IMR-90 (cell line): ENCODE results near the gene KDM5B. TPM values are rescaled to one million over a fixed set of nuclear protein-coding genes. Genes with fewer than 3 reads are reported as not detected.

Experiments
- ATAC-seq: fragments of 200-7000 bp; cut with Tn5 transposase; 2 replicates; pipeline ENCODE4 v1.9.1; 2020; ENCODE audit warnings: low read depth, mild to moderate bottlenecking, moderate library complexity
- BruUV-seq: library from RNA; stranded (reverse); fragments of 400-500 nt; replicated peaks from 2 replicates; lab custom pipeline; 2021; lab: Mats Ljungman, UMichigan
- CTCF ChIA-PET: fragments of 300-600 bp; formaldehyde crosslinking; extraction: SDS; loops from one replicate; lab custom pipeline; 2021; ENCODE audit warnings: antibody characterized with exemption; lab: Yijun Ruan, JAX
- POLR2A ChIA-PET: fragments of 300-600 bp; sonication (Branson Sonifier 250); formaldehyde crosslinking; loops from one replicate; lab custom pipeline; 2022; ENCODE audit warnings: antibody characterized with exemption; ENCODE audit not compliant: unreplicated experiment; lab: Charles Lee
- DNase-seq: peaks from one replicate; pipeline ENCODE4 v3.0.0; 2013
- H2AFZ ChIP-seq: replicated peaks from 2 replicates; pipeline ENCODE3; 2013; ENCODE audit warnings: low read length, mild to moderate bottlenecking; ENCODE audit not compliant: poor library complexity
- H2AK5ac ChIP-seq: 2 replicates; pipeline ENCODE4 v1.6.1; 2013; ENCODE audit warnings: low read depth, low read length, inconsistent platforms
- H2AK9ac ChIP-seq: replicated peaks from 2 replicates; pipeline ENCODE3; 2013; ENCODE audit warnings: mild to moderate bottlenecking, low read depth, low read length, moderate library complexity; ENCODE audit not compliant: poor library complexity
- H2BK120ac ChIP-seq: 2 replicates; pipeline ENCODE4 v1.6.1; 2013; ENCODE audit warnings: low read depth, low read length, inconsistent platforms
- H2BK15ac ChIP-seq: 3 replicates; pipeline ENCODE4 v1.6.1; 2013; ENCODE audit warnings: low read depth, low read length, inconsistent platforms
- H2BK20ac ChIP-seq: 2 replicates; pipeline ENCODE4 v1.6.1; 2013; ENCODE audit warnings: low read depth, mild to moderate bottlenecking, inconsistent platforms, low read length, moderate library complexity
- H2BK5ac ChIP-seq: 2 replicates; pipeline ENCODE4 v1.6.1; 2013; ENCODE audit warnings: mild to moderate bottlenecking, low read depth, low read length, inconsistent platforms; ENCODE audit not compliant: poor library complexity, severe bottlenecking
- H3K14ac ChIP-seq: replicated peaks from 2 replicates; pipeline ENCODE4 v1.6.1; 2013; ENCODE audit warnings: low read depth, low read length, inconsistent platforms
- H3K18ac ChIP-seq: 2 replicates; pipeline ENCODE4 v1.6.1; 2013; ENCODE audit warnings: low read depth, low read length, control low read depth
- H3K23ac ChIP-seq: 2 replicates; pipeline ENCODE4 v1.6.1; 2013; ENCODE audit warnings: low read depth, low read length, inconsistent platforms
- H3K27ac ChIP-seq: 2 replicates; pipeline ENCODE4 v1.5.1; 2013; ENCODE audit warnings: mild to moderate bottlenecking, control low read depth, low read length; ENCODE audit not compliant: insufficient read depth
- H3K27me3 ChIP-seq: 2 replicates; pipeline ENCODE4 v1.6.1; 2013; ENCODE audit warnings: low read length; ENCODE audit not compliant: control insufficient read depth, insufficient read depth
- H3K36me3 ChIP-seq: 2 replicates; pipeline ENCODE4 v1.6.1; 2013; ENCODE audit warnings: low read length, mixed read lengths; ENCODE audit not compliant: control insufficient read depth, insufficient read depth
- H3K4ac ChIP-seq: 2 replicates; pipeline ENCODE4 v1.6.1; 2013; ENCODE audit warnings: low read depth, low read length, inconsistent platforms
- H3K4me1 ChIP-seq: 2 replicates; pipeline ENCODE4 v1.6.1; 2013; ENCODE audit warnings: low read length, mixed read lengths; ENCODE audit not compliant: control insufficient read depth, insufficient read depth
- H3K4me2 ChIP-seq: 2 replicates; pipeline ENCODE4 v1.6.1; 2013; ENCODE audit warnings: low read depth, mild to moderate bottlenecking, control low read depth, low read length, moderate library complexity
- H3K4me3 ChIP-seq: 2 replicates; pipeline ENCODE4 v1.5.1; 2013; ENCODE audit warnings: low read depth, mild to moderate bottlenecking, control low read depth, low read length, moderate library complexity; ENCODE audit not compliant: insufficient read depth
- H3K56ac ChIP-seq: 2 replicates; pipeline ENCODE4 v1.6.1; 2013; ENCODE audit warnings: low read length, inconsistent platforms; ENCODE audit not compliant: insufficient read depth; ENCODE audit errors: extremely low read depth
- H3K79me1 ChIP-seq, 2 experiments: 2 replicates each; pipeline ENCODE4 v1.6.1; 2013; ENCODE audit warnings: low read length in 2 of 2, inconsistent platforms in 1 of 2, low read depth in 1 of 2
- H3K9ac ChIP-seq: 2 replicates; pipeline ENCODE4 v1.6.1; 2013; ENCODE audit warnings: low read depth, low read length, control low read depth
- H3K9me1 ChIP-seq: 2 replicates; pipeline ENCODE4 v1.6.1; 2013; ENCODE audit warnings: low read length, inconsistent platforms; ENCODE audit not compliant: insufficient read depth
- H3K9me3 ChIP-seq: 2 replicates; pipeline ENCODE4 v1.6.1; 2013; ENCODE audit warnings: low read length; ENCODE audit not compliant: control insufficient read depth, insufficient read depth
- H4K20me1 ChIP-seq: 2 replicates; pipeline ENCODE4 v1.6.1; 2013; ENCODE audit warnings: low read length, inconsistent platforms; ENCODE audit not compliant: insufficient read depth
- H4K5ac ChIP-seq: 2 replicates; pipeline ENCODE4 v1.6.1; 2013; ENCODE audit warnings: mild to moderate bottlenecking, low read depth, low read length, control low read depth
- H4K8ac ChIP-seq, 2 experiments: 2 replicates each; pipeline ENCODE4 v1.6.1; 2013; ENCODE audit warnings: low read depth in 2 of 2, low read length in 2 of 2, control low read depth in 1 of 2, inconsistent platforms in 1 of 2
- H4K91ac ChIP-seq: 2 replicates; pipeline ENCODE4 v1.6.1; 2013; ENCODE audit warnings: low read depth, low read length, inconsistent platforms; ENCODE audit not compliant: insufficient read depth
- BHLHE40 ChIP-seq: fragments of 150-350 bp; IDR thresholded peaks from 2 replicates; pipeline ENCODE4 v1.6.1; 2016; ENCODE audit warnings: mild to moderate bottlenecking, low read depth, low read length
- CEBPB ChIP-seq: IDR thresholded peaks from 2 replicates; pipeline ENCODE4 v1.6.1; 2012; ENCODE audit warnings: low read depth, low read length, improper control_type of control experiment
- CHD1 ChIP-seq: IDR thresholded peaks from 2 replicates; pipeline ENCODE4 v1.6.1; 2012; ENCODE audit warnings: low read depth, low read length, improper control_type of control experiment
- FOS ChIP-seq: fragments of 150-350 bp; IDR thresholded peaks from 2 replicates; pipeline ENCODE4 v1.6.1; 2016; ENCODE audit warnings: low read depth, low read length
- MAFK ChIP-seq: IDR thresholded peaks from 2 replicates; pipeline ENCODE4 v1.6.1; 2012; ENCODE audit warnings: low read depth, low read length, improper control_type of control experiment
- MAZ ChIP-seq: IDR thresholded peaks from 2 replicates; pipeline ENCODE4 v1.6.1; 2012; ENCODE audit warnings: low read depth, mild to moderate bottlenecking, low read length, improper control_type of control experiment, moderate library complexity, borderline replicate concordance
- MXI1 ChIP-seq: IDR thresholded peaks from 2 replicates; pipeline ENCODE4 v1.6.1; 2012; ENCODE audit warnings: low read depth, mild to moderate bottlenecking, low read length, moderate library complexity, borderline replicate concordance
- POLR2A ChIP-seq: IDR thresholded peaks from 2 replicates; pipeline ENCODE4 v1.6.1; 2012; ENCODE audit warnings: mild to moderate bottlenecking, low read depth, low read length
- RAD21 ChIP-seq: IDR thresholded peaks from 2 replicates; pipeline ENCODE4 v1.6.1; 2012; ENCODE audit warnings: low read length, improper control_type of control experiment
- RCOR1 ChIP-seq: IDR thresholded peaks from 2 replicates; pipeline ENCODE4 v1.6.1; 2012; ENCODE audit warnings: mild to moderate bottlenecking, low read length, improper control_type of control experiment; ENCODE audit not compliant: insufficient replicate concordance
- SMC3 ChIP-seq: fragments of 150-350 bp; IDR thresholded peaks from 2 replicates; pipeline ENCODE4 v1.6.1; 2016; ENCODE audit warnings: low read depth, mild to moderate bottlenecking, antibody characterized with exemption, low read length, moderate library complexity
- WGBS, 2 experiments: methylation state at CpG; one replicate each; pipeline versions ENCODE4 v1.1.5 to v1.1.7; 2013; ENCODE audit warnings: missing lambda C conversion rate in 2 of 2; ENCODE audit not compliant: insufficient read length in 1 of 2; ENCODE audit errors: extremely low coverage in 2 of 2; 5-methylcytosine and 5-hydroxymethylcytosine counted together
- dilution Hi-C: fragments of 300-500 bp; cut with HindIII; formaldehyde crosslinking; loops from one replicate; pipeline ENCODE4 v1.14.3; 2018; ENCODE audit warnings: low sequenced_read_pairs; ENCODE audit not compliant: unreplicated experiment
- in situ Hi-C: fragments of 300-500 bp; cut with MboI; formaldehyde crosslinking; loops from 3 replicates; pipeline ENCODE4 v1.14.3; 2019; ENCODE audit warnings: low sequenced_read_pairs, inconsistent platforms, mixed read lengths
- intact Hi-C: fragments of 100-400 bp; cut with micrococcal nuclease; formaldehyde crosslinking; loops from 2 replicates; pipeline ENCODE4 v1.10.0; 2022
- polyA plus RNA-seq, 3 experiments: library from polyadenylated mRNA; depleted of rRNA; stranded (reverse); fragments of >200 nt; gene quantifications; 2 replicates each; pipeline ENCODE4 v1.2.3, GENCODE V29; 2012; ENCODE audit warnings: low replicate concordance in 1 of 3
- total RNA-seq: library from RNA; depleted of rRNA; stranded (reverse); fragments of >200 nt; gene quantifications from 2 replicates; pipeline ENCODE4 v1.2.3, GENCODE V29; 2012
- TF ChIP-seq, protein P1 (sequence below): fragments of 150-350 bp; IDR thresholded peaks from 2 replicates; pipeline ENCODE4 v1.6.1; 2017; ENCODE audit warnings: mild to moderate bottlenecking, antibody characterized with exemption, low read length, low read depth

The KDM5B gene
- total and polyA plus RNA-seq, 2 of the 4 experiments (the other 2 are of a cell fraction), result 28.8 to 82.1 TPM

DNA sequence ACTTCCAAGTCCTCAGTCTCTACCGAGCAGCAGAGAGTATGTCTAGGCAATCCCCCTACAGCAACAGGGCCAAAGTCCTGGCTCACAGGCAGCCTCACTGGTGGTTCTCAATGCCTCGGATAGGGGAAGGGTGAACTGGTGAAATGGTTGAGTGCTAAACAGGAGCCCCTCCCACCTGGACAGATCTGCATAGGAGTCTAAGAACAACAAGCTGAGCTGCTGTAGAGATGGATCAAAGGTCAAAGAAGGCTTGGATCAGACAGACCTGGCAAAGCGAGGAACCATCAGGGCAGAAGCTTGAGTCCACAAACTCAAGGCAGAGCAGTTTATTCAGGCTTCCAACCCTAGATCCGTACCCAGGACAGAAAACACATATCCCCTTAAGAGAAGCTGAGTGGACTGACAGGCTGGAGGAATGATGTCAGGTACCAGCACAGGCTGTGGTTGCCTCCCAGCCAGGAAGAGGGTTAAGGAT, 49.0 kb upstream of the KDM5B start:
- intact Hi-C loops (no loop called here), dilution Hi-C loops (no loop called here), in situ Hi-C loops (no loop called here)
- H3K14ac ChIP-seq, result no peak overlapping the region
- H2BK5ac ChIP-seq, result no peak overlapping the region
- no peak overlapping the region for H3K4me2 ChIP-seq
- 0 out of 2 replicates have a peak, but pooled peaks cover 4% of the 10 kb centered on the region for H3K9me1 ChIP-seq
- WGBS, 2 experiments, result no CpG with 5 or more reads among the region's 4 CpGs
- no peak overlapping the region for H3K23ac ChIP-seq
- no peak for ATAC-seq
- H3K9me3 ChIP-seq, result no peaks in the 10 kb centered on the region
- no peak for DNase-seq
- H2BK20ac ChIP-seq, result no peak overlapping the region
- H2AFZ ChIP-seq, result no peak overlapping the region
- H3K4ac ChIP-seq, result no peak overlapping the region
- TF ChIP-seq POLR2A (no peak), MAFK (no peak), RAD21 (no peak), MAZ (no peak), MXI1 (no peak), CEBPB (no peak), SMC3 (no peak), CHD1 (no peak), RCOR1 (no peak), FOS (no peak), BHLHE40 (no peak)
- TF ChIP-seq, protein P1, sequence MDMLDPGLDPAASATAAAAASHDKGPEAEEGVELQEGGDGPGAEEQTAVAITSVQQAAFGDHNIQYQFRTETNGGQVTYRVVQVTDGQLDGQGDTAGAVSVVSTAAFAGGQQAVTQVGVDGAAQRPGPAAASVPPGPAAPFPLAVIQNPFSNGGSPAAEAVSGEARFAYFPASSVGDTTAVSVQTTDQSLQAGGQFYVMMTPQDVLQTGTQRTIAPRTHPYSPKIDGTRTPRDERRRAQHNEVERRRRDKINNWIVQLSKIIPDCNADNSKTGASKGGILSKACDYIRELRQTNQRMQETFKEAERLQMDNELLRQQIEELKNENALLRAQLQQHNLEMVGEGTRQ, result no peak
- no peaks in the 10 kb centered on the region for H3K79me1 ChIP-seq
- no peak overlapping the region for H2BK15ac ChIP-seq
- no peaks in the 10 kb centered on the region for H3K36me3 ChIP-seq
- H3K27ac ChIP-seq, result no peak overlapping the region
- no peak overlapping the region for H3K56ac ChIP-seq
- no peak overlapping the region for H2BK120ac ChIP-seq
- H3K9ac ChIP-seq, result no peak overlapping the region
- no peak overlapping the region for H2AK5ac ChIP-seq
- no peak overlapping the region for H3K4me3 ChIP-seq
- H4K20me1 ChIP-seq, result no peaks in the 10 kb centered on the region
- H2AK9ac ChIP-seq, result no peak overlapping the region
- no peak overlapping the region for H3K18ac ChIP-seq
- ChIA-PET POLR2A (no interaction called here), CTCF (no interaction called here)
- no peak overlapping the region for H4K8ac ChIP-seq
- BruUV-seq, result no TSS peak
- no peaks in the 10 kb centered on the region for H3K4me1 ChIP-seq
- no peaks in the 10 kb centered on the region for H3K27me3 ChIP-seq
- H4K5ac ChIP-seq, result no peak overlapping the region
- H4K91ac ChIP-seq, result no peak overlapping the region
